Panc1 (cell line): ENCODE measurements around the gene ZCWPW2.

Source experiments
- POLR2AphosphoS5 ChIP-seq: IDR thresholded peaks from 2 replicates; pipeline ENCODE4 v1.6.1; 2012; ENCODE audit warnings: mild to moderate bottlenecking, low read depth, low read length, moderate library complexity
- SIN3A ChIP-seq: IDR thresholded peaks from 2 replicates; pipeline ENCODE4 v1.6.1; 2012; ENCODE audit warnings: low read depth, mild to moderate bottlenecking, low read length, moderate library complexity, borderline replicate concordance; ENCODE audit not compliant: insufficient read depth
- TCF7L2 ChIP-seq: IDR thresholded peaks from 2 replicates; pipeline ENCODE4 v1.6.1; 2011; ENCODE audit warnings: mild to moderate bottlenecking, low read depth, low read length, inconsistent platforms
- TF ChIP-seq, protein P1 (sequence below): fragments of 450-650 bp; IDR thresholded peaks from 2 replicates; pipeline ENCODE4 v1.5.1; 2017; ENCODE audit warnings: mild to moderate bottlenecking
- TF ChIP-seq, protein P2 (sequence below), 2 experiments: IDR thresholded peaks; 2 replicates each; pipeline ENCODE4 v1.6.1; 2011 to 2012; ENCODE audit warnings: low read depth in 2 of 2, control low read depth in 1 of 2, low read length in 1 of 2, mild to moderate bottlenecking in 1 of 2, moderate library complexity in 1 of 2; ENCODE audit not compliant: insufficient read depth in 1 of 2

DNA sequence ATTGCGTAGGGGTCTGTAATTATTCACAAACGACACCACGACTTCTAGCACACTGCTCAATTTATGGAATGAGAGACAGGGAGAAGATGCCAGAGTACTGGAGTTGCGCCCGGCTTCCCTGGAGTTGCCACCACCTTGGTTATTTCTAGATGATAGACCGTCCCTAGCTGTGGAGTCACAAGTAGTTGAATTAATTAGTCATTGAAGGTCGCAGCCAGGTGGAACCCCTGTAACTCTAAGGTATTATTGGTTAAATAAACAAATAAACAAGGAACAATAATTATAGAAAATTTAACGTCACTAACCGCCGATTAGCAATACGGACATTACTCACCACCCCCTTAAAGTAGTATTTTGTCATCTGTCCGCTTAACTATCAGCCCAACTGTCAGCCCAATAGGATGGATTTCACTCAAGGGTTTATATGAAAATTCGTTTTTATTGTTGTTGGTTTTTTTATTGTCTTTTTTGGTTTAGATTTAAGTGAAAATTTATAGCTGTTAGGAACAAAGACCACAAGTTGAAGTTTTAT is 1.0 kb downstream of the ZCWPW2 start:
- TF ChIP-seq, protein P1, sequence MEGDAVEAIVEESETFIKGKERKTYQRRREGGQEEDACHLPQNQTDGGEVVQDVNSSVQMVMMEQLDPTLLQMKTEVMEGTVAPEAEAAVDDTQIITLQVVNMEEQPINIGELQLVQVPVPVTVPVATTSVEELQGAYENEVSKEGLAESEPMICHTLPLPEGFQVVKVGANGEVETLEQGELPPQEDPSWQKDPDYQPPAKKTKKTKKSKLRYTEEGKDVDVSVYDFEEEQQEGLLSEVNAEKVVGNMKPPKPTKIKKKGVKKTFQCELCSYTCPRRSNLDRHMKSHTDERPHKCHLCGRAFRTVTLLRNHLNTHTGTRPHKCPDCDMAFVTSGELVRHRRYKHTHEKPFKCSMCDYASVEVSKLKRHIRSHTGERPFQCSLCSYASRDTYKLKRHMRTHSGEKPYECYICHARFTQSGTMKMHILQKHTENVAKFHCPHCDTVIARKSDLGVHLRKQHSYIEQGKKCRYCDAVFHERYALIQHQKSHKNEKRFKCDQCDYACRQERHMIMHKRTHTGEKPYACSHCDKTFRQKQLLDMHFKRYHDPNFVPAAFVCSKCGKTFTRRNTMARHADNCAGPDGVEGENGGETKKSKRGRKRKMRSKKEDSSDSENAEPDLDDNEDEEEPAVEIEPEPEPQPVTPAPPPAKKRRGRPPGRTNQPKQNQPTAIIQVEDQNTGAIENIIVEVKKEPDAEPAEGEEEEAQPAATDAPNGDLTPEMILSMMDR, result no peak
- TF ChIP-seq POLR2AphosphoS5 (no peak), SIN3A (no peak), TCF7L2 (no peak)
- TF ChIP-seq, protein P2, sequence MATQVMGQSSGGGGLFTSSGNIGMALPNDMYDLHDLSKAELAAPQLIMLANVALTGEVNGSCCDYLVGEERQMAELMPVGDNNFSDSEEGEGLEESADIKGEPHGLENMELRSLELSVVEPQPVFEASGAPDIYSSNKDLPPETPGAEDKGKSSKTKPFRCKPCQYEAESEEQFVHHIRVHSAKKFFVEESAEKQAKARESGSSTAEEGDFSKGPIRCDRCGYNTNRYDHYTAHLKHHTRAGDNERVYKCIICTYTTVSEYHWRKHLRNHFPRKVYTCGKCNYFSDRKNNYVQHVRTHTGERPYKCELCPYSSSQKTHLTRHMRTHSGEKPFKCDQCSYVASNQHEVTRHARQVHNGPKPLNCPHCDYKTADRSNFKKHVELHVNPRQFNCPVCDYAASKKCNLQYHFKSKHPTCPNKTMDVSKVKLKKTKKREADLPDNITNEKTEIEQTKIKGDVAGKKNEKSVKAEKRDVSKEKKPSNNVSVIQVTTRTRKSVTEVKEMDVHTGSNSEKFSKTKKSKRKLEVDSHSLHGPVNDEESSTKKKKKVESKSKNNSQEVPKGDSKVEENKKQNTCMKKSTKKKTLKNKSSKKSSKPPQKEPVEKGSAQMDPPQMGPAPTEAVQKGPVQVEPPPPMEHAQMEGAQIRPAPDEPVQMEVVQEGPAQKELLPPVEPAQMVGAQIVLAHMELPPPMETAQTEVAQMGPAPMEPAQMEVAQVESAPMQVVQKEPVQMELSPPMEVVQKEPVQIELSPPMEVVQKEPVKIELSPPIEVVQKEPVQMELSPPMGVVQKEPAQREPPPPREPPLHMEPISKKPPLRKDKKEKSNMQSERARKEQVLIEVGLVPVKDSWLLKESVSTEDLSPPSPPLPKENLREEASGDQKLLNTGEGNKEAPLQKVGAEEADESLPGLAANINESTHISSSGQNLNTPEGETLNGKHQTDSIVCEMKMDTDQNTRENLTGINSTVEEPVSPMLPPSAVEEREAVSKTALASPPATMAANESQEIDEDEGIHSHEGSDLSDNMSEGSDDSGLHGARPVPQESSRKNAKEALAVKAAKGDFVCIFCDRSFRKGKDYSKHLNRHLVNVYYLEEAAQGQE (IDR thresholded peaks at IDR 0.05; ENCODE audit: insufficient read depth in 1 of 2, low read depth in 2 of 2, low read length in 1 of 2), result no peak
